PC-3 (cell line): ENCODE measurements around the gene S100A14. TPM values are rescaled to one million over a fixed set of nuclear protein-coding genes. Genes with fewer than 3 reads are reported as not detected.

Source experiments
- ATAC-seq: fragments of 200-7000 bp; cut with Tn5 transposase; 2 replicates; pipeline ENCODE4 v1.9.1; 2020; ENCODE audit warnings: mild to moderate bottlenecking, moderate library complexity
- Bru-seq: library from RNA; stranded (reverse); fragments of 400-500 nt; gene quantifications from one replicate; lab custom pipeline; 2021; lab: Mats Ljungman, UMichigan
- BruChase-seq, 2 experiments: library from RNA; stranded (reverse); fragments of 400-500 nt; gene quantifications; one replicate each; lab custom pipeline; 2021; lab: Mats Ljungman, UMichigan
- BruUV-seq: library from RNA; stranded (reverse); fragments of 400-500 nt; replicated peaks from 2 replicates; lab custom pipeline; 2021; lab: Mats Ljungman, UMichigan
- CTCF ChIA-PET: fragments of 300-600 bp; sonication (Branson Sonifier 250); formaldehyde crosslinking; loops from one replicate; lab custom pipeline; 2022; ENCODE audit warnings: antibody characterized with exemption; lab: Charles Lee
- POLR2A ChIA-PET: fragments of 300-600 bp; sonication (Branson Sonifier 250); formaldehyde crosslinking; loops from one replicate; lab custom pipeline; 2022; ENCODE audit warnings: antibody characterized with exemption; ENCODE audit not compliant: unreplicated experiment; lab: Charles Lee
- DNase-seq: peaks from one replicate; pipeline ENCODE4 v3.0.0-alpha.2; 2015
- H2AFZ ChIP-seq: fragments of 300-600 bp; sonication (generic); 2 replicates; pipeline ENCODE4 v1.6.0; 2016; ENCODE audit warnings: antibody characterized with exemption, low read length
- H3F3A ChIP-seq: fragments of 300-600 bp; sonication (generic); one replicate; pipeline ENCODE4 v1.6.0; 2017; ENCODE audit warnings: antibody characterized with exemption, low read length, control low read depth, mild to moderate bottlenecking; ENCODE audit not compliant: unreplicated experiment
- H3K27ac ChIP-seq: fragments of 300-600 bp; sonication (generic); 2 replicates; pipeline ENCODE4 v1.5.1; 2016; ENCODE audit warnings: mild to moderate bottlenecking, low read length
- H3K27me3 ChIP-seq: fragments of 300-600 bp; sonication (generic); 2 replicates; pipeline ENCODE4 v1.6.1; 2016; ENCODE audit warnings: low read length, mixed read lengths
- H3K36me3 ChIP-seq: fragments of 300-600 bp; sonication (generic); 2 replicates; pipeline ENCODE4 v1.6.1; 2016; ENCODE audit warnings: low read depth, mixed run types, low read length, mixed read lengths
- H3K4me1 ChIP-seq: fragments of 300-600 bp; sonication (generic); 2 replicates; pipeline ENCODE4 v1.5.1; 2016; ENCODE audit warnings: low read length; ENCODE audit not compliant: insufficient read depth
- H3K4me2 ChIP-seq: fragments of 300-600 bp; sonication (generic); 2 replicates; pipeline ENCODE4 v1.6.0; 2016; ENCODE audit warnings: low read length
- H3K4me3 ChIP-seq: fragments of 300-600 bp; sonication (generic); 2 replicates; pipeline ENCODE4 v1.5.1; 2016; ENCODE audit warnings: mild to moderate bottlenecking, low read length, mixed read lengths
- H3K79me2 ChIP-seq: fragments of 300-600 bp; sonication (generic); 2 replicates; pipeline ENCODE4 v1.6.1; 2017; ENCODE audit warnings: low read length, mixed read lengths
- H3K9ac ChIP-seq: fragments of 300-600 bp; sonication (generic); 2 replicates; pipeline ENCODE4 v1.6.0; 2016; ENCODE audit warnings: mild to moderate bottlenecking, low read length
- H3K9me2 ChIP-seq: fragments of 300-600 bp; sonication (generic); replicated peaks from 2 replicates; pipeline ENCODE4 v1.6.1; 2016; ENCODE audit warnings: mixed run types, low read length, mixed read lengths
- H3K9me3 ChIP-seq: fragments of 300-600 bp; sonication (generic); 2 replicates; pipeline ENCODE4 v1.6.1; 2016; ENCODE audit warnings: low read length, mixed read lengths
- H4K20me1 ChIP-seq: fragments of 300-600 bp; sonication (generic); 2 replicates; pipeline ENCODE4 v1.6.1; 2016; ENCODE audit warnings: low read length, mixed read lengths
- CTCF ChIP-seq: fragments of 300-600 bp; sonication (generic); conservative IDR thresholded peaks from 2 replicates; pipeline ENCODE4 v1.5.1; 2017; ENCODE audit warnings: antibody characterized with exemption, low read depth, mild to moderate bottlenecking, low read length
- EZH2 ChIP-seq: fragments of 300-600 bp; sonication (generic); IDR thresholded peaks from one replicate; pipeline ENCODE4 v1.6.1; 2017; ENCODE audit warnings: antibody characterized with exemption, mild to moderate bottlenecking, low read length; ENCODE audit not compliant: unreplicated experiment
- EZH2phosphoT487 ChIP-seq: fragments of 300-600 bp; sonication (generic); IDR thresholded peaks from 2 replicates; pipeline ENCODE4 v1.6.1; 2018; ENCODE audit warnings: mild to moderate bottlenecking, antibody characterized with exemption, low read length, borderline replicate concordance
- intact Hi-C: fragments of 100-400 bp; cut with micrococcal nuclease; formaldehyde crosslinking; loops from 2 replicates; pipeline ENCODE4 v1.9.0; 2023
- long read RNA-seq: library from polyadenylated mRNA; unstranded; transcript quantifications from one replicate; pipeline ENCODE4 v2.0.0, GENCODE V29; 2021; ENCODE audit not compliant: unreplicated experiment
- total RNA-seq: library from RNA; depleted of rRNA; stranded (reverse); fragments of >200 nt; gene quantifications from 2 replicates; pipeline ENCODE4 v1.2.3, GENCODE V29; 2014; rRNA removed

S100A14 gene
- 462 and 536 TPM in 2 replicates for total RNA-seq
- Bru-seq, nascent RNA = percentile 92 among the genes with signal in this experiment
- percentile 98 among the genes with signal in this experiment for BruChase-seq, experiment 1, labeled RNA remaining after a 6-hour chase
- percentile 95 among the genes with signal in this experiment for BruChase-seq, experiment 2, labeled RNA remaining after a 2-hour chase
- long read RNA-seq, transcript S100A14-201 (4 exons, 1,058 nt) = major isoform, 81 of 191 reads
- long read RNA-seq, partial matches to known transcripts = 6 of 191 reads
- long read RNA-seq, other reads (novel, unspliced or antisense) = 98 of 191 reads

GRCh38 chr1:153616144-153616916 is at the start of gene S100A14:
Gene S100A14 (minus strand): TSS chr1:153616325. CDS start chr1:153615858, 467 bp downstream.
- H4K20me1 ChIP-seq = no peaks in the 10 kb centered on the region
- intact Hi-C loops = loop anchor here (2.0 kb wide), 1 partner anchor 106 kb away; no protein-coding TSS in a partner anchor
- ATAC-seq (no peak), DNase-seq (peak; percentile 95)
- H3K4me1 ChIP-seq = peaks cover 50% of the 10 kb centered on the region
- CTCF ChIA-PET = interaction anchor here (1.3 to 1.5 kb wide), 2 partner anchors 44 to 83 kb away, joined by 3 to 6 read pairs; no protein-coding TSS in a partner anchor
- no peak within 1 kb of the TSS for H2AFZ ChIP-seq
- peaks cover 14% of the 10 kb centered on the region for H3F3A ChIP-seq
- peak within 1 kb of the TSS; percentile 81 for H3K4me2 ChIP-seq
- no peaks in the 10 kb centered on the region for H3K27me3 ChIP-seq
- TF ChIP-seq EZH2phosphoT487 (no peak), EZH2 (no peak), CTCF (no peak)
- peak within 1 kb of the TSS; percentile 87 for H3K27ac ChIP-seq
- no TSS peak for BruUV-seq
- H3K9ac ChIP-seq = peak within 1 kb of the TSS; percentile 67
- H3K79me2 ChIP-seq = peaks cover 56% of the 10 kb centered on the region
- no peaks in the 10 kb centered on the region for H3K9me3 ChIP-seq
- H3K9me2 ChIP-seq = no peaks in the 10 kb centered on the region
- H3K4me3 ChIP-seq = peak within 1 kb of the TSS; percentile 70
- H3K36me3 ChIP-seq = peaks cover 19% of the 10 kb centered on the region
- POLR2A ChIA-PET = interaction anchor here (0.6 to 1.2 kb wide), 4 partner anchors 17 to 44 kb away, joined by 3 to 4 read pairs (median 3); no protein-coding TSS in a partner anchor

GRCh38 chr1:153663211-153663610 is 47.1 kb upstream of the S100A14 start:
- CTCF ChIA-PET = no interaction called here
- TF ChIP-seq EZH2 (no peak), CTCF (no peak), EZH2phosphoT487 (no peak)
- H3K27me3 ChIP-seq = no peaks in the 10 kb centered on the region
- H3K27ac ChIP-seq = no peak overlapping the region
- H3K4me2 ChIP-seq = no peak overlapping the region
- H3K9me2 ChIP-seq = no peaks in the 10 kb centered on the region
- H2AFZ ChIP-seq = no peak overlapping the region
- peaks cover 28% of the 10 kb centered on the region for H3F3A ChIP-seq
- H3K9ac ChIP-seq = no peak overlapping the region
- POLR2A ChIA-PET = interaction anchor here (0.6 kb wide), 2 partner anchors 50 to 79 kb away, joined by 4 to 5 read pairs; partner anchors contain the start of gene S100A16
- H3K9me3 ChIP-seq = no peaks in the 10 kb centered on the region
- ATAC-seq = no peak
- peaks cover 37% of the 10 kb centered on the region for H3K79me2 ChIP-seq
- no peak for DNase-seq
- intact Hi-C loops = no loop called here
- no TSS peak for BruUV-seq
- peaks cover 6% of the 10 kb centered on the region; the same call in 1 of the 2 replicates for H4K20me1 ChIP-seq
- H3K36me3 ChIP-seq = peaks cover 75% of the 10 kb centered on the region
- H3K4me3 ChIP-seq = no peak overlapping the region
- peaks cover 11% of the 10 kb centered on the region; the same call in 1 of the 2 replicates for H3K4me1 ChIP-seq
